AG10803 (cell line): ENCODE data around the gene QRFP.

ENCODE experiments used
- DNase-seq: peaks from one replicate; pipeline ENCODE4 v3.0.0; 2010; ENCODE audit warnings: low read depth
- H3K4me3 ChIP-seq: 2 replicates; pipeline ENCODE4 v1.5.1; 2011; ENCODE audit warnings: mild to moderate bottlenecking, low read length, control low read depth
- TF ChIP-seq, protein P1 (sequence below): conservative IDR thresholded peaks from 2 replicates; pipeline ENCODE4 v1.5.1; 2011; ENCODE audit warnings: mild to moderate bottlenecking, low read length, control low read depth, inconsistent platforms

Gene QRFP

GRCh38 chr9:130936285-130937117, 39.9 kb upstream of the QRFP start:
- peak; percentile 88 for DNase-seq

GRCh38 chr9:130935648-130936271, 39.1 kb upstream of the QRFP start:
- DNase-seq: no peak
- TF ChIP-seq, protein P1, sequence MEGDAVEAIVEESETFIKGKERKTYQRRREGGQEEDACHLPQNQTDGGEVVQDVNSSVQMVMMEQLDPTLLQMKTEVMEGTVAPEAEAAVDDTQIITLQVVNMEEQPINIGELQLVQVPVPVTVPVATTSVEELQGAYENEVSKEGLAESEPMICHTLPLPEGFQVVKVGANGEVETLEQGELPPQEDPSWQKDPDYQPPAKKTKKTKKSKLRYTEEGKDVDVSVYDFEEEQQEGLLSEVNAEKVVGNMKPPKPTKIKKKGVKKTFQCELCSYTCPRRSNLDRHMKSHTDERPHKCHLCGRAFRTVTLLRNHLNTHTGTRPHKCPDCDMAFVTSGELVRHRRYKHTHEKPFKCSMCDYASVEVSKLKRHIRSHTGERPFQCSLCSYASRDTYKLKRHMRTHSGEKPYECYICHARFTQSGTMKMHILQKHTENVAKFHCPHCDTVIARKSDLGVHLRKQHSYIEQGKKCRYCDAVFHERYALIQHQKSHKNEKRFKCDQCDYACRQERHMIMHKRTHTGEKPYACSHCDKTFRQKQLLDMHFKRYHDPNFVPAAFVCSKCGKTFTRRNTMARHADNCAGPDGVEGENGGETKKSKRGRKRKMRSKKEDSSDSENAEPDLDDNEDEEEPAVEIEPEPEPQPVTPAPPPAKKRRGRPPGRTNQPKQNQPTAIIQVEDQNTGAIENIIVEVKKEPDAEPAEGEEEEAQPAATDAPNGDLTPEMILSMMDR: no peak
- H3K4me3 ChIP-seq: no peak overlapping the region

More at GRCh38 chr9:130936285-130937117, 39.9 kb upstream of the QRFP start:
- TF ChIP-seq, protein P1: no peak
- H3K4me3 ChIP-seq: no peak overlapping the region

- no peak overlapping the region for H3K4me3 ChIP-seq
- DNase-seq: no peak
- TF ChIP-seq, protein P1: no peak
Measured at GRCh38 chr9:130934702-130935647, 38.4 kb upstream of the QRFP start.

DNA sequence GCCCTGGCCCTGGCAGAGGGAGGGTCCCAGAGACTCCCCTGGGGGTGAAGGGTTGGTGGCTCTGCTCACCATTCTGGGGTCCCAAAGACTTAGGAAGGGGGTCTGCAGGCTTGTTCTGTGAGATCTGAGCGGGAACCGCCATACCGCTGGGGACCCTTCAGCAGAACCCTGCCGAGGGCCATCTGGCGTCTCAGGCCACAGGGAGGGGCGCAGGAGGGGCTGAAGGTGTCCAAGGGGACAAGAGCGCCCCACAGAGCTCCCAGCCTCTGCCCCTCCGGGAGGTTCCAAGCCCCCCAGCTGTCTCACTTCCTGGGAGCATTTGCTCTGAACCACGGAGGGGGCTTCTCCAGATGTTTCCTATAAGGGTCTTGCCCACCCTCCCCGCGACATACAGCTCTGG, 37.6 kb upstream of the QRFP start:
- no peak overlapping the region for H3K4me3 ChIP-seq

GRCh38 chr9:130933114-130934046, 36.8 kb upstream of the QRFP start:
- TF ChIP-seq, protein P1: no peak
- DNase-seq: peak; percentile 65
- no peak overlapping the region for H3K4me3 ChIP-seq

More for the DNA sequence above, 37.6 kb upstream of the QRFP start:
- no peak for DNase-seq
- TF ChIP-seq, protein P1: no peak
